LNCaP clone FGC (cell line): ENCODE results near the gene BABAM2.

Source experiments
- DNase-seq: peaks from one replicate; pipeline ENCODE4 v3.0.0-alpha.2; 2011; ENCODE audit warnings: low read depth
- H3K4me3 ChIP-seq: 2 replicates; pipeline ENCODE4 v1.5.1; 2011; ENCODE audit warnings: mild to moderate bottlenecking, low read depth, low read length, control low read depth
- CTCF ChIP-seq: IDR thresholded peaks from 2 replicates; pipeline ENCODE4 v1.5.1; 2012; ENCODE audit warnings: mild to moderate bottlenecking; ENCODE audit not compliant: control insufficient read depth, insufficient read depth; ENCODE audit errors: extremely low read depth

The BABAM2 gene

GRCh38 chr2:28311660-28312249 lies 421.2 kb downstream of the BABAM2 start:
- DNase-seq = no peak
- no peak for TF ChIP-seq CTCF
- H3K4me3 ChIP-seq = no peak overlapping the region

- H3K4me3 ChIP-seq = no peak overlapping the region
- no peak for DNase-seq
- TF ChIP-seq CTCF = no peak
Observed at GRCh38 chr2:28312307-28313219, 422.0 kb downstream of the BABAM2 start.

GRCh38 chr2:28313220-28313784 lies 422.8 kb downstream of the BABAM2 start:
- no peak for DNase-seq
- H3K4me3 ChIP-seq = no peak overlapping the region
- no peak for TF ChIP-seq CTCF

GRCh38 chr2:28314968-28315367 lies 424.4 kb downstream of the BABAM2 start:
- no peak for TF ChIP-seq CTCF
- H3K4me3 ChIP-seq = no peak overlapping the region
- no peak for DNase-seq

- no peak for TF ChIP-seq CTCF
- H3K4me3 ChIP-seq = no peak overlapping the region
- DNase-seq = no peak
Observed at GRCh38 chr2:28316546-28317335, 426.2 kb downstream of the BABAM2 start.

- H3K4me3 ChIP-seq = no peak overlapping the region
- no peak for TF ChIP-seq CTCF
- DNase-seq = no peak
Observed at GRCh38 chr2:28317390-28317789, 426.9 kb downstream of the BABAM2 start.
